Prostate gland (tissue), 2 donors: ENCODE results near the gene OSGEPL1.

Experiments used
- POLR2A ChIP-seq: fragments of 450-650 bp; IDR thresholded peaks from one replicate; pipeline ENCODE4 v1.6.1; 2016; ENCODE audit warnings: antibody characterized with exemption, mild to moderate bottlenecking
- POLR2AphosphoS5 ChIP-seq: sonication (generic); formaldehyde crosslinking; IDR thresholded peaks from one replicate; pipeline ENCODE4 v1.6.1; 2017; ENCODE audit warnings: antibody characterized with exemption
- TF ChIP-seq, protein P1 (sequence below), 4 experiments: fragments of 200-600 bp in 2 of 4; fragments of 450-650 bp in 2 of 4; sonication (generic) in 2 of 4; IDR thresholded peaks; 1 replicate in 3 of 4; 2 replicates in 1 of 4; pipeline ENCODE4 v1.5.1; 2016 to 2019; ENCODE audit warnings: antibody characterized with exemption in 4 of 4, mild to moderate bottlenecking in 2 of 4, moderate library complexity in 2 of 4

DNA sequence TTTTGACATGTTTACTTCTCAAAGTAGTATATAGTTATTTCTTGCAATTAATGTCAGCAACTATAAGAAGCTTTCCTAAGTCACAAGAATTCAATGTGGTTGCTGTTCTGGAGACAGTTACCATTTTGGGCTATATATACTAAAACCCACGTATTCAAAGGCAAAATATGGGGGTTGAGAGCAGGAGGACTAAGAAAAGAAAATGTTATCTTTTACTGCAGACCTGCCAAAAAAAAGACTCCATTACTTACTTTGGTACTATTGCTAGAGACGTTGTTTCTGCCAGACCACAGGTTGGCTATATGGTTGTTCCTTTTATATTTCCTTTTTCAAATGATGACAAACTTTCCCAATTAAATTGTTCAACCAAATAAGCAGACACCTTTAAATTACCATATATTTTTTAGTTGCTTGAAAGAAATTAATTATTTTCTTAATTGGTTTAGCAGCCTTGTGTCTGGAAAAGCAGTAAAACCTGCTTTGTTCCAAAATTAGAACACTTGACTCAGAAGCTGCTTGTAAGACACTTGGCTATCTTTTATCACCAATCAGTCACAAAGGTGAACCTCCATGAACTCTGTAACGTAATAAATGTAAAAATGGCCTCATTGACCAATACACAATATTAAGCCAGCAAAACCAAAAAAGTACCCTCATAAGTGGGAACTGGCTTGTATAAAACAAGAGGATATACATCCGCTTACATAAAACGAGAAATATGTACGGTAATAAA is 8.2 kb upstream of the OSGEPL1 start:
- TF ChIP-seq POLR2AphosphoS5 (no peak), POLR2A (no peak)
- TF ChIP-seq, protein P1, sequence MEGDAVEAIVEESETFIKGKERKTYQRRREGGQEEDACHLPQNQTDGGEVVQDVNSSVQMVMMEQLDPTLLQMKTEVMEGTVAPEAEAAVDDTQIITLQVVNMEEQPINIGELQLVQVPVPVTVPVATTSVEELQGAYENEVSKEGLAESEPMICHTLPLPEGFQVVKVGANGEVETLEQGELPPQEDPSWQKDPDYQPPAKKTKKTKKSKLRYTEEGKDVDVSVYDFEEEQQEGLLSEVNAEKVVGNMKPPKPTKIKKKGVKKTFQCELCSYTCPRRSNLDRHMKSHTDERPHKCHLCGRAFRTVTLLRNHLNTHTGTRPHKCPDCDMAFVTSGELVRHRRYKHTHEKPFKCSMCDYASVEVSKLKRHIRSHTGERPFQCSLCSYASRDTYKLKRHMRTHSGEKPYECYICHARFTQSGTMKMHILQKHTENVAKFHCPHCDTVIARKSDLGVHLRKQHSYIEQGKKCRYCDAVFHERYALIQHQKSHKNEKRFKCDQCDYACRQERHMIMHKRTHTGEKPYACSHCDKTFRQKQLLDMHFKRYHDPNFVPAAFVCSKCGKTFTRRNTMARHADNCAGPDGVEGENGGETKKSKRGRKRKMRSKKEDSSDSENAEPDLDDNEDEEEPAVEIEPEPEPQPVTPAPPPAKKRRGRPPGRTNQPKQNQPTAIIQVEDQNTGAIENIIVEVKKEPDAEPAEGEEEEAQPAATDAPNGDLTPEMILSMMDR (IDR thresholded peaks at IDR 0.05): no peak
